ENCODE measurements around the gene PTGES.

- TF ChIP-seq CTCF (IDR thresholded peaks at IDR 0.05 in 2 of 3, conservative IDR thresholded peaks at IDR 0.05 in 1 of 3; ENCODE audit: control insufficient read depth in 2 of 3, extremely low read depth in 1 of 3, insufficient read depth in 1 of 3, low read depth in 3 of 3, low read length in 3 of 3) (no peak), HDGF (IDR thresholded peaks at IDR 0.05) (no peak), EZH2 (IDR thresholded peaks at IDR 0.05; ENCODE audit: borderline replicate concordance, control insufficient read depth, low read depth, low read length) (no peak), POLR2AphosphoS5 (IDR thresholded peaks at IDR 0.05; ENCODE audit: low read length) (no peak), NFYB (IDR thresholded peaks at IDR 0.05; ENCODE audit: insufficient read depth, low read depth, low read length) (no peak), SMC3 (IDR thresholded peaks at IDR 0.05; ENCODE audit: borderline replicate concordance, low read length) (no peak), CBX5 (IDR thresholded peaks at IDR 0.05; ENCODE audit: low read depth) (no peak), NFIC (IDR thresholded peaks at IDR 0.05; ENCODE audit: low read depth, low read length) (no peak), ETV6 (conservative IDR thresholded peaks at IDR 0.05 in 1 of 2, IDR thresholded peaks at IDR 0.05 in 1 of 2; ENCODE audit: borderline replicate concordance in 1 of 2, low read depth in 1 of 2) (no peak), ZZZ3 (IDR thresholded peaks at IDR 0.05; ENCODE audit: control insufficient read depth, insufficient read length, low read depth) (no peak), MTA3 (IDR thresholded peaks at IDR 0.05; ENCODE audit: borderline replicate concordance, low read length) (no peak), TBL1XR1 (IDR thresholded peaks at IDR 0.05; ENCODE audit: low read depth, low read length) (no peak), SREBF2 (IDR thresholded peaks at IDR 0.05; ENCODE audit: low read length) (no peak), MTA2 (IDR thresholded peaks at IDR 0.05; ENCODE audit: low read depth) (no peak)
Observed at GRCh38 chr9:129776566-129776937, 23.7 kb upstream of the PTGES start.

All from GM12878 (cell line).